GM18909 (cell line): ENCODE measurements around the gene ABCC4.
"Not testable (repeated sequence)": the region's sequence is repeated elsewhere in the genome, so short reads cannot be mapped to it uniquely, and the experiment has no call there.

Experiments used
- ATAC-seq: cut with Tn5 transposase; IDR thresholded peaks from one replicate; pipeline ENCODE4 v1.9.1; 2021; ENCODE audit warnings: mild to moderate bottlenecking; ENCODE audit not compliant: unreplicated experiment, poor library complexity

The ABCC4 gene

GRCh38 chr13:95168191-95168590, 133.1 kb downstream of the ABCC4 start:
- ATAC-seq = no peak

- ATAC-seq = not testable (repeated sequence)
Observed at GRCh38 chr13:95167003-95167402, 134.2 kb downstream of the ABCC4 start.

- no peak for ATAC-seq
Observed at GRCh38 chr13:95164830-95165229, 136.4 kb downstream of the ABCC4 start.

- no peak for ATAC-seq
Observed at GRCh38 chr13:95160112-95160906, 140.9 kb downstream of the ABCC4 start.

GRCh38 chr13:95159458-95159857, 141.8 kb downstream of the ABCC4 start:
- no peak for ATAC-seq

- no peak for ATAC-seq
Observed at GRCh38 chr13:95156208-95156607, 145.0 kb downstream of the ABCC4 start.

GRCh38 chr13:95155504-95155903, 145.7 kb downstream of the ABCC4 start:
- ATAC-seq = no peak

- ATAC-seq = no peak
Observed at GRCh38 chr13:95155093-95155492, 146.2 kb downstream of the ABCC4 start.

- no peak for ATAC-seq
Observed at GRCh38 chr13:95154413-95154886, 146.8 kb downstream of the ABCC4 start.

- no peak for ATAC-seq
Observed at GRCh38 chr13:95153647-95154412, 147.4 kb downstream of the ABCC4 start.

- no peak for ATAC-seq
Observed at GRCh38 chr13:95151942-95152587, 149.2 kb downstream of the ABCC4 start.

- ATAC-seq = no peak
Observed at GRCh38 chr13:95150555-95150954, 150.7 kb downstream of the ABCC4 start.

GRCh38 chr13:95146486-95146885, 154.8 kb downstream of the ABCC4 start:
- no peak for ATAC-seq

- ATAC-seq = no peak
Observed at GRCh38 chr13:95145587-95145986, 155.7 kb downstream of the ABCC4 start.

GRCh38 chr13:95140502-95140901, 160.7 kb downstream of the ABCC4 start:
- ATAC-seq = no peak

- ATAC-seq = no peak
Observed at GRCh38 chr13:95138876-95139585, 162.2 kb downstream of the ABCC4 start.

- peak; percentile 83 for ATAC-seq
Observed at GRCh38 chr13:95137096-95137495, 164.2 kb downstream of the ABCC4 start.

- ATAC-seq = peak; percentile 20
Observed at GRCh38 chr13:95136638-95137037, 164.6 kb downstream of the ABCC4 start.

GRCh38 chr13:95133498-95133897, 167.8 kb downstream of the ABCC4 start:
- no peak for ATAC-seq

- ATAC-seq = no peak
Observed at GRCh38 chr13:95129004-95129403, 172.2 kb downstream of the ABCC4 start.
